Measurements from ENCODE around the gene LZTR1. TPM values are rescaled to one million over a fixed set of nuclear protein-coding genes. Genes with fewer than 3 reads are reported as not detected.

The LZTR1 gene
- total and polyA plus RNA-seq, 2 of the 8 experiments (the other 6 are each of a cell fraction or from before 2014, with no cell fraction given), result 22.3 to 31.0 TPM

DNA sequence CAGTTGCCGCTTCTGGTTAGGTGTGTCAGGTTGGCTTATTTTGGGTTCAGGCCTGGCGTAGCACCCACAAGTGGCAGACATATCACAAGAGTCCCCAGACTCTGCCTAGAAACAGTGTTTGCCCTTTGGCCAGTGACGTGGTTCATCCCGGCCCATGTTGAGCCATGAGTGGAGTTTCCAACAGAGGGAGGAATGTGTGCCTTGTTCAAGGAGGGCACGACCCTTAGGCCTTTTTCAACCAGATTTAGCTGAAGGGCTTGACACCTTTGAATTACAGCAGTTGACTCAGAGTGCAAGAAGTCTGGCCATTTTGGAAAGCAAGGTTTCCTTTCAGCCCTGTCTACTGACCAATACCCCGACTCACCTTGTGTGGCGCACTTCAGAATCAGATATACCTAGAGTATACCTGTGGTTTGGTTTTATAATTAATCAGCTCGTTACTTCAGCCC lies 30.1 kb upstream of the LZTR1 start:
- peaks cover 0 to 4% (median 2%) of the 10 kb centered on the region in 4 experiments; a peak in 4 of 7 replicates for H3K27me3 ChIP-seq (replicated peaks in 1 of 4; ENCODE audit: control insufficient read depth in 3 of 4, extremely low read depth in 1 of 4, insufficient read depth in 3 of 4, low read length in 3 of 4)
- H3K9ac ChIP-seq (replicated peaks in 1 of 4; ENCODE audit: extremely low read depth in 1 of 4, low read depth in 3 of 4, low read length in 3 of 4), result no peak overlapping the region
- no peak overlapping the region for H4K8ac ChIP-seq (ENCODE audit: extremely low read depth, insufficient read depth, low read length)
- no peak overlapping the region for H2BK20ac ChIP-seq (ENCODE audit: low read length)
- no peak overlapping the region for H2BK5ac ChIP-seq (ENCODE audit: low read depth, low read length)
- H3K4ac ChIP-seq (replicated peaks; ENCODE audit: insufficient read length, low read depth, low read length), result no peak overlapping the region
- H2BK12ac ChIP-seq (ENCODE audit: low read depth, low read length), result no peak overlapping the region
- POLR2A ChIA-PET (ENCODE audit: partially characterized antibody), result no interaction called here
- H2AK5ac ChIP-seq (ENCODE audit: low read depth, low read length), result no peak overlapping the region
- TF ChIP-seq USF2 (IDR thresholded peaks at IDR 0.05; ENCODE audit: low read length) (no peak), EP300 (IDR thresholded peaks at IDR 0.05; ENCODE audit: borderline replicate concordance in 1 of 2, low read depth in 2 of 2, low read length in 2 of 2) (no peak), RFX5 (IDR thresholded peaks at IDR 0.05; ENCODE audit: borderline replicate concordance, low read depth, low read length) (no peak), EZH2 (IDR thresholded peaks at IDR 0.05; ENCODE audit: low read depth, low read length, severe bottlenecking) (no peak), YY1 (IDR thresholded peaks at IDR 0.05; ENCODE audit: low read depth, low read length) (no peak), MAX (IDR thresholded peaks at IDR 0.05) (no peak), PHF8 (conservative IDR thresholded peaks at IDR 0.05; ENCODE audit: low read depth, low read length) (no peak), TBP (IDR thresholded peaks at IDR 0.05; ENCODE audit: low read depth, low read length) (no peak), KDM1A (IDR thresholded peaks at IDR 0.05; ENCODE audit: borderline replicate concordance, low read length) (no peak), CBX5 (IDR thresholded peaks at IDR 0.05; ENCODE audit: low read depth, low read length) (no peak), ASH2L (IDR thresholded peaks at IDR 0.05; ENCODE audit: low read length) (no peak)
- H3K4me2 ChIP-seq (ENCODE audit: insufficient read depth in 1 of 2, low read depth in 2 of 2, low read length in 2 of 2), result no peak overlapping the region
- H3K36me3 ChIP-seq (ENCODE audit: control insufficient read depth in 2 of 4, insufficient read depth in 4 of 4, low read length in 3 of 4), result peaks cover 8 to 40% (median 28%) of the 10 kb centered on the region in 4 experiments; a peak in 7 of 8 replicates
- H3K18ac ChIP-seq (ENCODE audit: extremely low read depth, low read length), result no peak overlapping the region
- no peaks in the 10 kb centered on the region for H3K9me3 ChIP-seq (ENCODE audit: insufficient read depth in 2 of 2, low read depth in 1 of 2, low read length in 1 of 2)
- no peak overlapping the region for H2AFZ ChIP-seq (ENCODE audit: low read length)
- H3K14ac ChIP-seq (ENCODE audit: insufficient read length), result no peak overlapping the region
- no peak overlapping the region for H2BK120ac ChIP-seq (replicated peaks; ENCODE audit: low read depth, low read length)
- peaks cover 0 to 54% of the 10 kb centered on the region in 2 experiments; a peak in 2 of 4 replicates for H3K79me2 ChIP-seq (ENCODE audit: control insufficient read depth in 1 of 2, insufficient read depth in 2 of 2, low read length in 2 of 2)
- no peak overlapping the region for H3K56ac ChIP-seq (replicated peaks; ENCODE audit: insufficient read length, low read depth, low read length)
- H4K91ac ChIP-seq (replicated peaks; ENCODE audit: insufficient read length, low read length), result no peak overlapping the region
- peaks cover 5% of the 10 kb centered on the region for H3K23me2 ChIP-seq (ENCODE audit: low read depth, low read length)
- no peak for DNase-seq (ENCODE audit: low read depth in 1 of 2, low spot score in 2 of 2)
- no peak overlapping the region for H4K5ac ChIP-seq (ENCODE audit: insufficient read length, low read depth, low read length)
- FAIRE-seq, result no peak
- H4K20me1 ChIP-seq (replicated peaks in 1 of 2; ENCODE audit: control insufficient read depth in 1 of 2, insufficient read depth in 2 of 2, low read length in 2 of 2), result peaks cover 17 to 39% of the 10 kb centered on the region in 2 experiments
- no peak overlapping the region for H2BK15ac ChIP-seq (ENCODE audit: low read length)
- no peak overlapping the region for H3K23ac ChIP-seq (ENCODE audit: insufficient read length)
- no peak overlapping the region for H3K4me3 ChIP-seq (ENCODE audit: extremely low read depth in 1 of 4, insufficient read depth in 2 of 4, low read depth in 3 of 4, low read length in 4 of 4)
- no peak overlapping the region for H3K27ac ChIP-seq (ENCODE audit: low read depth, low read length)
- 94% methylated on average over 8 of the region's 8 CpGs; no CpG with 5 or more reads in 1 of the 2 experiments for WGBS, 2 experiments (ENCODE audit: extremely low coverage in 1 of 2, insufficient coverage in 1 of 2, insufficient read length in 1 of 2, insufficient replicate concordance in 2 of 2, low coverage in 1 of 2, low lambda C conversion rate in 2 of 2, missing lambda C conversion rate in 1 of 2)
- H3K4me1 ChIP-seq (replicated peaks in 1 of 4; ENCODE audit: control insufficient read depth in 3 of 4, insufficient read depth in 4 of 4, low read length in 3 of 4), result peaks cover 0 to 6% (median 4%) of the 10 kb centered on the region in 4 experiments; a peak in 5 of 7 replicates
- peaks cover 17% of the 10 kb centered on the region for H3K79me1 ChIP-seq (ENCODE audit: low read depth, low read length)
- CTCF ChIA-PET (ENCODE audit: partially characterized antibody), result interaction anchor here (0.8 to 13.5 kb wide), 8 partner anchors 10 to 695 kb away, joined by 3 to 115 read pairs (median 4); partner anchors contain the start of gene AIFM3
